ENCODE measurements around the gene PRRT3.
A peak's percentile ranks its signal among the peaks of the same experiment; 100 is the strongest.
"Not testable (repeated sequence)": the region's sequence is repeated elsewhere in the genome, so short reads cannot be mapped to it uniquely, and the experiment has no call there.

PRRT3 gene

GRCh38 chr3:9911863-9912262 is 40.3 kb downstream of the PRRT3 start:
- peak overlapping the region in 7 of 11 experiments; percentile 4 to 75 (median 45); a peak in 9 of 22 replicates for H3K4me2 ChIP-seq
- no peak for TF ChIP-seq Cebpa-rat (IDR thresholded peaks at IDR 0.05)
- no peak overlapping the region for H3K27ac ChIP-seq

GRCh38 chr3:9909221-9910013 is 42.8 kb downstream of the PRRT3 start:
- no peak overlapping the region for H3K4me2 ChIP-seq
- no peaks in the 10 kb centered on the region for H3K9me3 ChIP-seq (replicated peaks in 1 of 11)
- no peak overlapping the region for H3K4me3 ChIP-seq
- no peaks in the 10 kb centered on the region for H3K36me3 ChIP-seq
- TF ChIP-seq Cebpa-rat (IDR thresholded peaks at IDR 0.05), result no peak
- H3K27ac ChIP-seq, result no peak overlapping the region
- peaks cover 9 to 31% (median 20%) of the 10 kb centered on the region in 10 experiments for H3K4me1 ChIP-seq
- H3K27me3 ChIP-seq, result peaks cover 0 to 5% (median under 1%) of the 10 kb centered on the region in 11 experiments; a peak in 6 of 22 replicates
- H4K20me1 ChIP-seq, result no peaks in the 10 kb centered on the region
- no peak overlapping the region for H3K9ac ChIP-seq

More at GRCh38 chr3:9911863-9912262, 40.3 kb downstream of the PRRT3 start:
- H3K36me3 ChIP-seq, result no peaks in the 10 kb centered on the region
- no peaks in the 10 kb centered on the region for H4K20me1 ChIP-seq
- no peak overlapping the region for H3K9ac ChIP-seq
- no peaks in the 10 kb centered on the region for H3K9me3 ChIP-seq (replicated peaks in 1 of 11)
- H3K27me3 ChIP-seq, result peaks cover 0 to 24% (median 16%) of the 10 kb centered on the region in 11 experiments; a peak in 17 of 22 replicates
- H3K4me3 ChIP-seq, result no peak overlapping the region
- peaks cover 28 to 54% (median 40%) of the 10 kb centered on the region in 10 experiments for H3K4me1 ChIP-seq

- Histone ChIP-seq H3K4me2 (no peak overlapping the region), H3K4me1 (peaks cover 7 to 27% (median 19%) of the 10 kb centered on the region in 10 experiments), H4K20me1 (no peaks in the 10 kb centered on the region), H3K9me3 (replicated peaks in 1 of 11) (no peaks in the 10 kb centered on the region), H3K36me3 (no peaks in the 10 kb centered on the region), H3K4me3 (no peak overlapping the region), H3K9ac (no peak overlapping the region), H3K27me3 (no peaks in the 10 kb centered on the region), H3K27ac (no peak overlapping the region)
- TF ChIP-seq Cebpa-rat (IDR thresholded peaks at IDR 0.05), result no peak
Measured at GRCh38 chr3:9908286-9908685, 43.9 kb downstream of the PRRT3 start.

- TF ChIP-seq Cebpa-rat (IDR thresholded peaks at IDR 0.05), result no peak
- Histone ChIP-seq H3K9me3 (replicated peaks in 1 of 11) (no peaks in the 10 kb centered on the region), H3K9ac (no peak overlapping the region), H3K27me3 (no peaks in the 10 kb centered on the region), H3K4me1 (peaks cover 25 to 31% (median 26%) of the 10 kb centered on the region in 10 experiments), H3K4me2 (no peak overlapping the region), H4K20me1 (no peaks in the 10 kb centered on the region), H3K27ac (no peak overlapping the region), H3K36me3 (no peaks in the 10 kb centered on the region), H3K4me3 (no peak overlapping the region)
Measured at GRCh38 chr3:9906480-9906879, 45.7 kb downstream of the PRRT3 start.

- H3K4me2 ChIP-seq, result peak overlapping the region; percentile 84 to 95 (median 91); a peak in 14 of 22 replicates
- H4K20me1 ChIP-seq, result peaks cover 0 to 3% (median 0%) of the 10 kb centered on the region in 11 experiments; a peak in 2 of 22 replicates
- H3K36me3 ChIP-seq, result no peaks in the 10 kb centered on the region
- no peak overlapping the region for H3K27ac ChIP-seq
- TF ChIP-seq Cebpa-rat (IDR thresholded peaks at IDR 0.05), result no peak
- H3K9ac ChIP-seq, result no peak overlapping the region
- no peak overlapping the region for H3K4me3 ChIP-seq
- H3K9me3 ChIP-seq (replicated peaks in 1 of 11), result no peaks in the 10 kb centered on the region
- peaks cover 27 to 37% (median 32%) of the 10 kb centered on the region in 10 experiments for H3K4me1 ChIP-seq
- H3K27me3 ChIP-seq, result no peaks in the 10 kb centered on the region
Measured at GRCh38 chr3:9903904-9904303, 48.3 kb downstream of the PRRT3 start.

GRCh38 chr3:9903238-9903624 is 49.0 kb downstream of the PRRT3 start:
- Histone ChIP-seq H3K4me3 (no peak overlapping the region; a peak in 1 of 20 replicates), H3K27me3 (no peaks in the 10 kb centered on the region), H3K9ac (peak overlapping the region in 7 of 11 experiments; percentile 9 to 61 (median 37); a peak in 9 of 22 replicates), H3K36me3 (no peaks in the 10 kb centered on the region), H3K27ac (peak overlapping the region in 8 of 11 experiments; percentile 3 to 60 (median 41); a peak in 11 of 22 replicates), H4K20me1 (peaks cover 0 to 7% (median 4%) of the 10 kb centered on the region in 11 experiments; a peak in 8 of 22 replicates), H3K4me1 (peaks cover 27 to 44% (median 32%) of the 10 kb centered on the region in 10 experiments), H3K9me3 (replicated peaks in 1 of 11) (no peaks in the 10 kb centered on the region), H3K4me2 (peak overlapping the region; percentile 84 to 95 (median 91))
- no peak for TF ChIP-seq Cebpa-rat (IDR thresholded peaks at IDR 0.05)

- Histone ChIP-seq H3K27me3 (no peaks in the 10 kb centered on the region), H3K4me3 (peak within 1 kb of the TSS in 2 of 10 experiments; percentile 21 to 42; a peak in 3 of 20 replicates), H3K9me3 (replicated peaks in 1 of 11) (no peaks in the 10 kb centered on the region), H3K27ac (peak within 1 kb of the TSS in 9 of 11 experiments; percentile 3 to 60 (median 40); a peak in 14 of 22 replicates), H4K20me1 (peaks cover 0 to 13% (median 6%) of the 10 kb centered on the region in 11 experiments; a peak in 12 of 22 replicates), H3K4me1 (peaks cover 27 to 48% (median 32%) of the 10 kb centered on the region in 10 experiments), H3K4me2 (peak within 1 kb of the TSS; percentile 84 to 95 (median 91)), H3K9ac (peak within 1 kb of the TSS in 8 of 11 experiments; percentile 21 to 61 (median 36); a peak in 12 of 22 replicates), H3K36me3 (peaks cover 0 to 3% (median 0%) of the 10 kb centered on the region in 11 experiments; a peak in 1 of 22 replicates)
- no peak for TF ChIP-seq Cebpa-rat (IDR thresholded peaks at IDR 0.05)
Measured at GRCh38 chr3:9902372-9903237, 49.6 kb downstream of the PRRT3 start, which contains the start of gene IL17RE. Gene IL17RE (plus strand): TSS chr3:9902848. CDS start chr3:9902933, 85 bp downstream.

- no peaks in the 10 kb centered on the region for H3K9me3 ChIP-seq (replicated peaks in 1 of 11)
- H3K4me2 ChIP-seq, result peak overlapping the region; percentile 84 to 95 (median 91)
- H4K20me1 ChIP-seq, result peaks cover 0 to 18% (median 8%) of the 10 kb centered on the region in 11 experiments; a peak in 12 of 22 replicates
- H3K36me3 ChIP-seq, result peaks cover 0 to 7% (median 0%) of the 10 kb centered on the region in 11 experiments; a peak in 1 of 22 replicates
- peak overlapping the region in 2 of 10 experiments; percentile 21 to 42; a peak in 2 of 20 replicates for H3K4me3 ChIP-seq
- H3K27me3 ChIP-seq, result no peaks in the 10 kb centered on the region
- peak overlapping the region in 5 of 11 experiments; percentile 21 to 37 (median 35); a peak in 4 of 22 replicates for H3K9ac ChIP-seq
- peaks cover 27 to 48% (median 32%) of the 10 kb centered on the region in 10 experiments for H3K4me1 ChIP-seq
- no peak for TF ChIP-seq Cebpa-rat (IDR thresholded peaks at IDR 0.05)
- peak overlapping the region in 7 of 11 experiments; percentile 33 to 60 (median 39); a peak in 11 of 22 replicates for H3K27ac ChIP-seq
Measured at GRCh38 chr3:9901967-9902366, 50.2 kb downstream of the PRRT3 start.

GRCh38 chr3:9900965-9901415 is 51.2 kb downstream of the PRRT3 start:
- H3K27me3 ChIP-seq; H3K9me3 ChIP-seq (replicated peaks in 1 of 11); H3K4me3 ChIP-seq; H3K9ac ChIP-seq; H3K27ac ChIP-seq: not testable (repeated sequence)
- H3K36me3 ChIP-seq, result peaks cover 0 to 12% (median 3%) of the 10 kb centered on the region in 11 experiments; a peak in 4 of 22 replicates
- peaks cover 0 to 25% (median 8%) of the 10 kb centered on the region in 11 experiments; a peak in 12 of 22 replicates for H4K20me1 ChIP-seq
- H3K4me2 ChIP-seq, result peak overlapping the region in 3 of 11 experiments; percentile 90 to 93 (median 91); a peak in 5 of 22 replicates
- H3K4me1 ChIP-seq, result peaks cover 27 to 48% (median 32%) of the 10 kb centered on the region in 10 experiments

All from BLaER1 treated with 17β-estradiol and CSF1 and Interleukin-3, amounts not matched to agents 10 nM and 100 nM (cell line).